Mesendoderm (in vitro differentiated cells): ENCODE measurements around the gene AGPS.

Source experiments
- DNase-seq: peaks from one replicate; pipeline ENCODE4 v3.0.0; 2013
- H2AK5ac ChIP-seq: 2 replicates; pipeline ENCODE4 v1.6.1; 2013; ENCODE audit warnings: low read length, inconsistent platforms
- H2BK120ac ChIP-seq: 2 replicates; pipeline ENCODE4 v1.6.1; 2013; ENCODE audit warnings: low read depth, mild to moderate bottlenecking, low read length, moderate library complexity, mixed read lengths
- H2BK15ac ChIP-seq: replicated peaks from 2 replicates; pipeline ENCODE4 v1.6.1; 2013; ENCODE audit warnings: low read depth, mild to moderate bottlenecking, moderate library complexity
- H2BK5ac ChIP-seq: 2 replicates; pipeline ENCODE4 v1.6.1; 2013; ENCODE audit warnings: low read length, inconsistent platforms
- H3K18ac ChIP-seq: 2 replicates; pipeline ENCODE4 v1.6.1; 2013; ENCODE audit warnings: mild to moderate bottlenecking, low read length, mixed read lengths
- H3K23ac ChIP-seq: one replicate; pipeline ENCODE4 v1.6.1; 2013; ENCODE audit warnings: low read length
- H3K27ac ChIP-seq: 2 replicates; pipeline ENCODE4 v1.5.1; 2013; ENCODE audit warnings: low read depth, mild to moderate bottlenecking, inconsistent platforms, low read length, moderate library complexity
- H3K27me3 ChIP-seq: 2 replicates; pipeline ENCODE4 v1.6.1; 2013; ENCODE audit warnings: low read length, control low read depth, mild to moderate bottlenecking, inconsistent platforms; ENCODE audit not compliant: insufficient read depth, poor library complexity
- H3K36me3 ChIP-seq: 2 replicates; pipeline ENCODE4 v1.6.1; 2013; ENCODE audit warnings: low read length, inconsistent platforms; ENCODE audit not compliant: control insufficient read depth, insufficient read depth
- H3K4ac ChIP-seq: one replicate; pipeline ENCODE4 v1.6.1; 2013; ENCODE audit warnings: low read depth, mild to moderate bottlenecking, low read length, moderate library complexity
- H3K4me1 ChIP-seq: 2 replicates; pipeline ENCODE4 v1.6.1; 2013; ENCODE audit warnings: low read depth, low read length, inconsistent platforms; ENCODE audit not compliant: control insufficient read depth
- H3K4me2 ChIP-seq: 2 replicates; pipeline ENCODE4 v1.6.1; 2013; ENCODE audit warnings: low read length
- H3K4me3 ChIP-seq: 2 replicates; pipeline ENCODE4 v1.5.1; 2013; ENCODE audit warnings: mild to moderate bottlenecking, low read length
- H3K56ac ChIP-seq: one replicate; pipeline ENCODE4 v1.6.1; 2013; ENCODE audit warnings: low read length
- H3K79me1 ChIP-seq: 2 replicates; pipeline ENCODE4 v1.6.1; 2013; ENCODE audit warnings: low read length, inconsistent platforms
- H3K79me2 ChIP-seq: 2 replicates; pipeline ENCODE4 v1.6.1; 2013; ENCODE audit warnings: mild to moderate bottlenecking, low read length; ENCODE audit not compliant: control insufficient read depth, insufficient read depth
- H3K9ac ChIP-seq: 2 replicates; pipeline ENCODE4 v1.6.1; 2013; ENCODE audit warnings: low read length, inconsistent platforms
- H4K5ac ChIP-seq: one replicate; pipeline ENCODE4 v1.6.1; 2013; ENCODE audit warnings: low read length
- H4K8ac ChIP-seq: one replicate; pipeline ENCODE4 v1.6.1; 2013; ENCODE audit warnings: low read depth, mild to moderate bottlenecking, control low read depth, low read length, moderate library complexity
- WGBS: extraction: QIAGEN DNeasy Blood & Tissue Kit; methylation state at CpG from one replicate; pipeline ENCODE4 v1.1.7; 2013; ENCODE audit warnings: low lambda C conversion rate, missing lambda C conversion rate; ENCODE audit not compliant: insufficient coverage; ENCODE audit errors: extremely low coverage; 5-methylcytosine and 5-hydroxymethylcytosine counted together

AGPS gene

DNA sequence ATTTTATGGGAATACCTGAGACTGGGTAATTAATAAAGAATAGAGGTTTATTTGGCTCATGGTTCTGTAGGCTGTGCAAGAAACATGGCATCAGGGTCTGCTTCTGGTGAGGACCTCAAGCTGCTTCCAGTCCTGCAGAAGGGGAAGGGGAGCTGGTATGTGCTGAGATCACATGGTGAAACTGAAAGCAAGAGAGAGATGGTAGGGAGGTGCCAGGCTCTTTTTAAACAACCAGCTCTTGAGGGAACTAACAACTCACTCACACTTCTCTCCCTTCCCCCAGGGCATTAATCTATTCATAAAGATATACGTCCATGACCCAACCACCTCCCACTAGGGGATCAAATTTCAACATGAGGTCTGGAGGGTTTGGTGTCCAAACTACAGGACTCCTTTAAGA, 40.1 kb downstream of the AGPS start:
- no peaks in the 10 kb centered on the region for H3K4me1 ChIP-seq
- H3K56ac ChIP-seq: no peak overlapping the region
- no peak overlapping the region for H3K23ac ChIP-seq
- H3K9ac ChIP-seq: no peak overlapping the region
- WGBS: no CpG with 5 or more reads among the region's 1 CpG
- H3K4me3 ChIP-seq: no peak overlapping the region
- no peaks in the 10 kb centered on the region for H3K36me3 ChIP-seq
- H3K27me3 ChIP-seq: no peaks in the 10 kb centered on the region
- no peak overlapping the region for H3K4ac ChIP-seq
- peaks cover 16% of the 10 kb centered on the region for H3K79me1 ChIP-seq
- no peak overlapping the region for H3K18ac ChIP-seq
- H2BK120ac ChIP-seq: no peak overlapping the region
- H4K8ac ChIP-seq: no peak overlapping the region
- DNase-seq: no peak
- H3K27ac ChIP-seq: no peak overlapping the region
- peaks cover 17% of the 10 kb centered on the region for H3K79me2 ChIP-seq
- H3K4me2 ChIP-seq: no peak overlapping the region
- H2BK15ac ChIP-seq: no peak overlapping the region
- H2AK5ac ChIP-seq: no peak overlapping the region
- no peak overlapping the region for H2BK5ac ChIP-seq
- H4K5ac ChIP-seq: no peak overlapping the region

GRCh38 chr2:177433402-177433801, 40.8 kb downstream of the AGPS start:
- H3K27ac ChIP-seq: no peak overlapping the region
- H2BK15ac ChIP-seq: no peak overlapping the region
- no peak overlapping the region for H3K18ac ChIP-seq
- H3K79me1 ChIP-seq: peaks cover 16% of the 10 kb centered on the region
- no peak overlapping the region for H2BK120ac ChIP-seq
- no peak overlapping the region for H3K4me2 ChIP-seq
- no CpG with 5 or more reads among the region's 1 CpG for WGBS
- no peak overlapping the region for H2AK5ac ChIP-seq
- no peaks in the 10 kb centered on the region for H3K27me3 ChIP-seq
- H3K36me3 ChIP-seq: no peaks in the 10 kb centered on the region
- no peak overlapping the region for H4K5ac ChIP-seq
- no peak overlapping the region for H4K8ac ChIP-seq
- H3K9ac ChIP-seq: no peak overlapping the region
- H3K4me3 ChIP-seq: no peak overlapping the region
- DNase-seq: no peak
- no peak overlapping the region for H3K23ac ChIP-seq
- no peak overlapping the region for H3K56ac ChIP-seq
- no peak overlapping the region for H3K4ac ChIP-seq
- H2BK5ac ChIP-seq: no peak overlapping the region
- H3K4me1 ChIP-seq: no peaks in the 10 kb centered on the region
- peaks cover 15% of the 10 kb centered on the region for H3K79me2 ChIP-seq

DNA sequence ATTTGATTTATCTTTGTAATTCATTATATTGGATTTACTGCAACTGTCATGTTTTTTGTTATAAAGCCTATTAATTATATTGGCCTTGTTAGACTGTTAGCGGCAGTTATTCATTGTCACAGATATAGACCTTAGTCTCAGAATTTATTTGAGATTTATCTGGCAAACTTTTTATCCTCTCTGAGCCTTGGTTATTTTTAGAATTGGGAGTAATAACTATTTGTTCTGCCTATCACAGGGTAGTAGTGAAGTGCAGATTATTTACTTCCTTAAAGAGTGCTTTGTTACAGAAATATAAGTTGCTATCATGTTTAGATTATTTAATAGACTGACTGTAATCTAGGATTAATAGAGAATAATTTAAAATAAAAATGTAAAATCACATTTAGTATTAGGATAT, 41.9 kb downstream of the AGPS start:
- no peak for DNase-seq
- H3K56ac ChIP-seq: no peak overlapping the region
- no peak overlapping the region for H3K18ac ChIP-seq
- no peak overlapping the region for H3K27ac ChIP-seq
- no peak overlapping the region for H3K4me2 ChIP-seq
- no peak overlapping the region for H4K5ac ChIP-seq
- H3K36me3 ChIP-seq: no peaks in the 10 kb centered on the region
- no peak overlapping the region for H3K9ac ChIP-seq
- no peak overlapping the region for H3K23ac ChIP-seq
- no peaks in the 10 kb centered on the region for H3K4me1 ChIP-seq
- H3K4ac ChIP-seq: no peak overlapping the region
- H3K79me2 ChIP-seq: peaks cover 12% of the 10 kb centered on the region
- H2BK15ac ChIP-seq: no peak overlapping the region
- no CpG with 5 or more reads among the region's 1 CpG for WGBS
- H2AK5ac ChIP-seq: no peak overlapping the region
- H2BK5ac ChIP-seq: no peak overlapping the region
- no peaks in the 10 kb centered on the region for H3K27me3 ChIP-seq
- no peak overlapping the region for H3K4me3 ChIP-seq
- peaks cover 13% of the 10 kb centered on the region for H3K79me1 ChIP-seq
- H4K8ac ChIP-seq: no peak overlapping the region
- no peak overlapping the region for H2BK120ac ChIP-seq

- H3K4me3 ChIP-seq: no peak overlapping the region
- H3K27me3 ChIP-seq: no peaks in the 10 kb centered on the region
- H4K5ac ChIP-seq: no peak overlapping the region
- H3K18ac ChIP-seq: no peak overlapping the region
- DNase-seq: no peak
- H3K56ac ChIP-seq: no peak overlapping the region
- H3K27ac ChIP-seq: no peak overlapping the region
- H2AK5ac ChIP-seq: no peak overlapping the region
- H2BK120ac ChIP-seq: no peak overlapping the region
- H3K36me3 ChIP-seq: no peaks in the 10 kb centered on the region
- no peak overlapping the region for H2BK5ac ChIP-seq
- H3K9ac ChIP-seq: no peak overlapping the region
- H3K4me1 ChIP-seq: no peaks in the 10 kb centered on the region
- WGBS: no CpG with 5 or more reads among the region's 1 CpG
- H2BK15ac ChIP-seq: no peak overlapping the region
- no peak overlapping the region for H3K23ac ChIP-seq
- H3K79me2 ChIP-seq: no peaks in the 10 kb centered on the region
- H3K79me1 ChIP-seq: no peaks in the 10 kb centered on the region
- H3K4ac ChIP-seq: no peak overlapping the region
- H3K4me2 ChIP-seq: no peak overlapping the region
- H4K8ac ChIP-seq: no peak overlapping the region
Measured at GRCh38 chr2:177445200-177445599, 52.6 kb downstream of the AGPS start.

DNA sequence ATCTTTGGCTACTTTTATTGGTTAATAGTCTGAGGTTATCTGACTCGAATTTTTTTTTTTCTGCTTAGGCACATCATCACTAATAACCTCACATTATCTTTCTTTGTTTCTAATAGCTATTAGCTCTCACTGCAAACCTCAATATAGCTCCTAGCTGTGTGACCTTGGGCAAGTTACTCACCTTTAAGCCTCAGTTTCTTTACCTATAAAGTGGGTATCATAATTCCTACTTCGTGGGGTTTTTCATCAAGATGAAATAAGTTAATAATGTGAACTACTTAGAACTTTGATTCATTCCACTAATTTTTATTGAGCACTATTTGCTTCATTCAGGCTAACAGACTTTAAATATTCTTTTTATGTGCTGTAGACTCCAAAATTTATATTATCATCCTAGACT, 55.5 kb downstream of the AGPS start:
- Histone ChIP-seq H4K5ac (no peak overlapping the region), H3K4me1 (no peaks in the 10 kb centered on the region), H3K4me3 (no peak overlapping the region), H3K23ac (no peak overlapping the region), H3K36me3 (no peaks in the 10 kb centered on the region), H2BK5ac (no peak overlapping the region), H2AK5ac (no peak overlapping the region), H3K79me2 (no peaks in the 10 kb centered on the region), H3K56ac (no peak overlapping the region), H3K9ac (no peak overlapping the region), H3K18ac (no peak overlapping the region), H4K8ac (no peak overlapping the region), H3K27ac (no peak overlapping the region), H2BK15ac (no peak overlapping the region), H3K27me3 (no peaks in the 10 kb centered on the region), H2BK120ac (no peak overlapping the region), H3K79me1 (no peaks in the 10 kb centered on the region), H3K4ac (no peak overlapping the region), H3K4me2 (no peak overlapping the region)
- DNase-seq: no peak
- no CpG with 5 or more reads among the region's 2 CpGs for WGBS

DNA sequence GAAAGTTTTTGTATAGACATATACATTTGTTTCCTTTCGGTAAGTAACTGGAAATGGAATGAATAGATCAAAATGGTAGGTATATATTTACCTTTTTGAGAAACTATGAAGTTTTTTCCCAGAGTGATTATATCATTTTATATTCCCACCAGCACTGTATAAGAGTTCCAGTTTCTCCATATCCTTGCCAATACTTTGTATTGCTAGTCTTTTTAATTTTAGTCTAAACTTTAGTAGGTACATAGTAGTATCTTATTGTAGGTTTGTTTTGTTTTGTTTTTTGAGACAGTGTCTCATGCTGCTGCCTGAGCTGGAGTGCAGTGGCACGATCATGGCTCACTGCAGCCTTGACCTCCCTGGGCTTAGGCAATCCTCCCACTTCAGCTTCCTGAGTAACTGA, 56.6 kb downstream of the AGPS start:
- H2BK5ac ChIP-seq: no peak overlapping the region
- no peaks in the 10 kb centered on the region for H3K36me3 ChIP-seq
- no peak overlapping the region for H3K23ac ChIP-seq
- DNase-seq: no peak
- no peak overlapping the region for H2AK5ac ChIP-seq
- no peaks in the 10 kb centered on the region for H3K79me2 ChIP-seq
- no CpG with 5 or more reads among the region's 2 CpGs for WGBS
- H3K56ac ChIP-seq: no peak overlapping the region
- H3K4me3 ChIP-seq: no peak overlapping the region
- H2BK15ac ChIP-seq: no peak overlapping the region
- no peak overlapping the region for H2BK120ac ChIP-seq
- H3K4ac ChIP-seq: no peak overlapping the region
- no peak overlapping the region for H4K8ac ChIP-seq
- no peaks in the 10 kb centered on the region for H3K4me1 ChIP-seq
- H4K5ac ChIP-seq: no peak overlapping the region
- H3K4me2 ChIP-seq: no peak overlapping the region
- H3K18ac ChIP-seq: no peak overlapping the region
- no peak overlapping the region for H3K27ac ChIP-seq
- no peak overlapping the region for H3K9ac ChIP-seq
- no peaks in the 10 kb centered on the region for H3K79me1 ChIP-seq
- H3K27me3 ChIP-seq: no peaks in the 10 kb centered on the region
